ENCODE results near the gene PPP1R27. TPM values are rescaled to one million over a fixed set of nuclear protein-coding genes. Genes with fewer than 3 reads are reported as not detected.

Gene PPP1R27
- polyA plus RNA-seq, 3 donors: 0.17 to 0.26 TPM; not detected in 1

DNA sequence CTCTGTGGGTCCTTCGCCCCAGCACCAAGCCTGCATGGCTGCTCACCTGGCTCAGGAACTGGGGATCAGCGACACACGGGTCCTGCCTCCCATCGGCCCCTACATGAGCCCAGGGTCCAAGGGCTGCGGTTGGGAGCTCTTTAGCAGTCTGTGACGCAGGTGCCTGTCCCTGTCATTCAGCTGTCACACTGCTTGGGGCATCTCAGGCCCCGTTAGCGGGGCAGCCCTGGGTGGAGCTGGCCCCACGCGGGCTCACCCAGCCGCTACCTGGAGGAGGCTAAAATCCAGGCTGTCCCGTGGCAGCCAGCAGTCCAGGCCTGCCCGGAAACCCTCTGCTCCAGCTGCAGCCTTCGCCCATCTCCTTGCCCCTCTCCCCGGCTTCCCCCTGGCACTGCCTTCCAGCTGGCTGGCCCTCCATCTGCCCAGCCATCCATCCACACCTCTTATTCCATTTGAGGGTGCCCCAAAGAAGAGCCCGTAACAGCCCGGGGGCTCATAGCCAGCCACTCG is 27.6 kb downstream of the PPP1R27 start:
- DNase-seq (ENCODE audit: low read depth in 3 of 3, low spot score in 2 of 3): no peak

- DNase-seq (ENCODE audit: low read depth in 3 of 3, low spot score in 2 of 3): no peak
These were observed 28.2 kb downstream of the PPP1R27 start for GRCh38 chr17:81806461-81807209.

DNA sequence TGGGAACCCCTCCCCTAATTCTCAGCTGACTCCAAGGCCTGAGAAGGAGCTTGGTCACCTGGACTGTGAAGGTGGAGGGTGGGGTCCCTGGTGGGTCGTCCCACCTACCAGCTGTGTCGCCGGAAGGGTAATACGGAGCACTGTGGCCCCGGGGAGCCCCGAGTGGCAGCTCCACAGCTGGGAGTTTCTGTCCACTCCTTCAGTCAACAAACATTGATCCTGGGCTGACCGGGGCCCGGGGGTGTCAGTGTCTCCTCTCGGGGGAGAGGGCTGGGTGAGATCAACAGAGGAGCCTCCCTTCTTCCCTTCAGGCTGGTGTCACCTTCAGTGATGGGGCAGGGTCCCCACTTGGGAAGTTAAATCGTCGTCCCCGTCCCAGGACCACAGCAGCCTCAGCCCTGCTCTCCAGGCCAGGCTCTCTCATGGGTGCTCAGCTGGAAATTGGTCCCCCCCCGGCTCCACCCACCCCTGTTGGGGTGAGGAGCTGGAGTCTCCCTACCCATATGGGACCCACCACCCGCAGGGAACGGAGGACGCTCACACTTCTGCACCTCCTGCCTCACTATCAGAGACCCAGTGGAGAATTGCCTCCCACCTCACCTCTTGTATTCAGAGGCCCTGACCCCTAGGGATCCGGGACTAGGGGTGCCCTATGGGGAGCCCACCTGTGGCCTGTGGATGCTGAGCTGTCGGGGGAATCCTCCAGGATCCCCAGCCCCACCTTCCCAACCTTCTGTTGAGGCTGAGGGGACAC is 29.0 kb downstream of the PPP1R27 start:
- no peak for DNase-seq (ENCODE audit: low read depth in 3 of 3, low spot score in 2 of 3)

DNA sequence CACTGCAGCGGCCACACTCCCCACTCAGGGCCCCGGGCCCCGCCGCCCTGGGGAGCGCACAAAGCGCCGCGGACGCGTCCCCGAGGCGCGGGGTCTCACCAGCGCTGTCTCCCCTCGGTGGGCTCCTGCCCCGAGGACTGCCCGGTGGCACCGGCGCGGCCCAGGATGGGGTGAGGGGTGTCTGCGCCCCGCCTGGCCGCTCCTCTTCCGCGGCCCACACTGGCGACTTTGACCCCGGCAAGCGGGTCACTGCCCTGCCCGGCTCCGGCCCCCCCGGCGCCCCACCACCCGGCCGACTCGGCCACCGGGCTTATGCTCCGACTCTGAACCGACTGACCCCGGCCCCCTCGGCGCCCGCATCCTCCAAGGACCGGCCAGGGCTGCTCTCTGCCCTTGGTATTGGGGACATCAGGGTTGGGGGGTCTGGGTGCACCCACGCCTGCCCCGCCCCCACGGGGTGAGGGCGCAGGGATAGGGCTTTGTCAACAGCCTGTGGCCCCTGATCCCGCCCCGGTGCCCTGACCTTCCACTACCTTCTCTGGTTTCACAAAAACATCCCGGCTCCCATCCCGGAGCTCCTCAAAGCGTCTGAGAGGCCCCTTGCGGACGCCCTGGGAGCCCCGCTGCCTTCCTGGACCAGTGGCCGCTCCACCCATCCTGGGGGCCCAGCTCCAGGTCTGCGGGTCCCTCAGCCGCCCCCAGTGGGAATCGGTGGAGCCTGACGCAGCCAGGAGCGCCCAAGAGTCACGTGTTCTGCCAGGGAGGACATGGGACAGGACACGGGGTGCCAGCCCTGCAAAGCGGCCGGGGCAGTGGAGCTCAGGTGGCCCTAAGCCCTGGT is 30.1 kb downstream of the PPP1R27 start:
- no peak for DNase-seq (ENCODE audit: low read depth in 3 of 3, low spot score in 2 of 3)

GRCh38 chr17:81803728-81804558 is 30.9 kb downstream of the PPP1R27 start, which contains the start of gene GCGR:
Gene GCGR (plus strand): TSS chr17:81804150. CDS start chr17:81809019, 4,869 bp downstream.
- DNase-seq (ENCODE audit: low read depth in 3 of 3, low spot score in 2 of 3): no peak

- DNase-seq (ENCODE audit: low read depth in 3 of 3, low spot score in 2 of 3): no peak
These were observed 31.8 kb downstream of the PPP1R27 start for GRCh38 chr17:81802856-81803643.

DNA sequence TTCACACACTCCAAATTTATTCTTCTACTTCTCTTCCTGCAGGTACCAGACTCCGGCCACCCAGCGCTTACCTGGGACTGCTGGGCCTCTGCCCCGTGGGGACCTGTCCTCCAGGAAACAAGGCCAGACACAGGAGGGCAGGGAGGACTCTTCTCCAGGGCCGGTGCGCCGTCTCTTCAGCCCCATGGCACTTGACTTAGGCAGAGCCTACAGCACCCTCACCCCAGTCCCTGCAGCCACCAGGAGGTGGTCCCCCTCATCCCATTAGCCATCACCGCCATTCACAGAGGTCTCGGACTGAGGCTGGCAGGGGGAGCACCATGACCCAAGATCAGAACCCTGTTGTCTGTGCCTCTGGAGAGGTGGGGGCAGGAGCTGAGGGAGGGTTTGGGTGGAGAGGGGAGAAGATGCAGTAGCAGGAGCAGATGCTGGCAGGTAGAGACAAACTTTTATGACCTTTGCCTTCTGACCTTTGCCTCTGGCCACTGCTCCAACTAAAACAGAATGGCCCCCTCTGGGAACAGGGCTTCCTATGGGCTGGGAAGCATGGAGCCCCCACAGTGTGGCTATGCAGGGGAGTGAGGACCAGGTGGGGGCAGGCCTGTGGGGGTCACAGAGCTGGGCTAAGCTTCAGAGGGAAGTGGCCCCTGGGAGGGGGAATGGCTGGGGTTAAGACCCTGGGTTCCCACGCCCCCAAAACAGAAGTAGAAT is 32.6 kb downstream of the PPP1R27 start:
- no peak for DNase-seq (ENCODE audit: low read depth in 3 of 3, low spot score in 2 of 3)

- DNase-seq (ENCODE audit: low read depth in 3 of 3, low spot score in 2 of 3): no peak
These were observed 33.5 kb downstream of the PPP1R27 start for GRCh38 chr17:81801327-81801726.

DNA sequence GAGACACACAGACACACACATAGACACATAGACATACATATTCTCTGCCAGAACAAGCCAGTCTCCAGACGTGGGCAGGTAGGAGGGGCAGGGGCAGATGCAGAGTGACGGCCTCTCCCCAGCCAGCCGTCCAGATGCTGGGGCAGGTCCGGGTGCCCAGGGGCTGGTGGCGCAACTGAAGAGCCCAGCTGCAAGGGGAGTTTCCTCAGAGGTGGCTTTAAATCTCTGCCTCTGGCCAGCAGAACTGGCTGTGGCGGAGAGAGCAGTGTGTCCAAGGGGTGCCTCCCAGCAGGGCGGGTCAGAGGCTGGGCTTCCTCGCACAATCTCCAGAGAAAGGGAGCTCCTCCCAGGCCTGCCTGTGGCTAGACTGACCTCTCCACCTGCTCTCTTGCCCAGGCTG is 40.3 kb downstream of the PPP1R27 start:
- no peak for DNase-seq (ENCODE audit: low read depth in 3 of 3, low spot score in 2 of 3)

DNA sequence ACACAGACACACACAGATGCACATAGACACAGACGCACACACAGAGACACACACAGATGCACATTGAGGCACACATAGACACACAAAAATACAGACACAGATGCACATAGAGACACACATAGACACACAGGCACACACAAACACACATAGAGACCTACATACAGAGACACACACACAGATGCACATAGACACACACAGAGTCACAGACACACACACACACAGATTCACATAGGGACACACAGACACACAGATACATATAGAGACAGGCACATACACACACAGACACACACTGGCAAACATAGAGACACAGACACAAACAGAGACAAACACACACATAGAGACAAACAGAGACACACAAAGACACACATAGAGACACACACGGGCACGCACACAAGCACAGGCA is 40.8 kb downstream of the PPP1R27 start:
- no peak for DNase-seq (ENCODE audit: low read depth in 3 of 3, low spot score in 2 of 3)

DNA sequence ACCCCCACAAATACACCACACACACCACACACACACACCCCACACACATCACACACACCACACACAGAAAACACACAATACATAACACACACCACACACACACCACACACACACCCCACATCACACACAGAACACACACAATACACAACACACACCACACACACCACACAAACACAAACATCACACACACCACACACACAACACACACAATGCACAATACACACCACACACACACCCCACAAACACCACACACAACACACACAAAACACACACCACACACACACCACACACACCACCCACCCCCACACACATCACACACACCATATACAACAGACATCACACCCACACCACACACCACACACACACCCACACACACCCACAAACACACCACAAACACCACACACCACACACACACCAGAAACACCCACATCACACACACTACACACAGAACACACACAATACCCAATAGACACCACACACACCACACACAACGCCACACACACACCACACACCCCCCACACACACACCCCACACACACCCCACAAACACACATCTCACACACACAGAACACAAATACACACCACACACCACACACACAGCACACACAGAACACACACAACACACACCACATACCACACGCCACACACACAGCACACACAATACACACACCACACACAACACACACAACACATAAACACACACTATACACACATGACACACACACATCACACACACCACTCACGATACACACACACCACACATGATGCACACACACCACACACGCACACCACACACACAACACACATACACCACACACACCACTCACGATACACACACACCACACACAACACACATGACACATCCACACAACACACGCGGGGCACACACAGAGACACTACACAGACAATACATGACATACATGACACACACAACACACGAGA is 41.9 kb downstream of the PPP1R27 start:
- DNase-seq (ENCODE audit: low read depth in 3 of 3, low spot score in 2 of 3): no peak

Other genes starting within 250 kb of the PPP1R27 start
- 10 to 100 TPM; 51.7 to 55.7 (median 52.5) TPM for gene NPLOC4, start 197.9 kb downstream of the PPP1R27 start, polyA plus RNA-seq (ENCODE audit: insufficient read length in 3 of 3)
- gene TSPAN10, start 197.9 kb downstream of the PPP1R27 start, polyA plus RNA-seq (ENCODE audit: insufficient read length in 3 of 3): 1 to 10 TPM; 2.3 to 4.5 (median 2.3) TPM
- gene PDE6G, start 178.5 kb downstream of the PPP1R27 start, polyA plus RNA-seq (ENCODE audit: insufficient read length in 3 of 3): 10 to 100 TPM; 11.6 to 14.9 (median 12.7) TPM
- 10 to 100 TPM; 13.3 to 16.2 (median 14.9) TPM for gene OXLD1, start 168.4 kb downstream of the PPP1R27 start, polyA plus RNA-seq (ENCODE audit: insufficient read length in 3 of 3)
- 10 to 100 TPM; 11.4 to 12.3 (median 11.4) TPM for gene CCDC137, start 168.3 kb downstream of the PPP1R27 start, polyA plus RNA-seq (ENCODE audit: insufficient read length in 3 of 3)
- 10 to 100 TPM; 38.8 to 50.9 (median 44.0) TPM for gene ARL16, start 151.3 kb downstream of the PPP1R27 start, polyA plus RNA-seq (ENCODE audit: insufficient read length in 3 of 3)
- 10 to 100 TPM; 83.0 to 88.6 (median 86.7) TPM for gene HGS, start 151.0 kb downstream of the PPP1R27 start, polyA plus RNA-seq (ENCODE audit: insufficient read length in 3 of 3)
- gene MRPL12, start 131.7 kb downstream of the PPP1R27 start, polyA plus RNA-seq (ENCODE audit: insufficient read length in 3 of 3): 10 to 100 TPM; 38.3 to 44.0 (median 43.9) TPM
- 10 to 100 TPM; 10.7 to 13.9 (median 11.3) TPM for gene SLC25A10, start 122.8 kb downstream of the PPP1R27 start, polyA plus RNA-seq (ENCODE audit: insufficient read length in 3 of 3)
- gene GCGR, start 30.9 kb downstream of the PPP1R27 start, polyA plus RNA-seq (ENCODE audit: insufficient read length in 3 of 3): 1 to 10 TPM; 5.7 to 8.3 (median 7.6) TPM
- 10 to 100 TPM; 60.4 to 76.8 (median 65.9) TPM for gene MCRIP1, start 1.8 kb downstream of the PPP1R27 start, polyA plus RNA-seq (ENCODE audit: insufficient read length in 3 of 3)
- 100 to 1,000 TPM; 445 to 458 (median 450) TPM for gene P4HB, start 25.5 kb upstream of the PPP1R27 start, polyA plus RNA-seq (ENCODE audit: insufficient read length in 3 of 3)
- gene ARHGDIA, start 36.3 kb upstream of the PPP1R27 start, polyA plus RNA-seq (ENCODE audit: insufficient read length in 3 of 3): 100 to 1,000 TPM; 132 to 153 (median 145) TPM
- 10 to 100 TPM; 67.4 to 69.3 (median 68.9) TPM for gene ALYREF, start 56.5 kb upstream of the PPP1R27 start, polyA plus RNA-seq (ENCODE audit: insufficient read length in 3 of 3)
- 10 to 100 TPM; 58.0 to 86.9 (median 77.8) TPM for gene ANAPC11, start 56.7 kb upstream of the PPP1R27 start, polyA plus RNA-seq (ENCODE audit: insufficient read length in 3 of 3)
- 1 to 10 TPM in 2 of 3 donors, under 1 TPM in 1; 0.96 to 1.4 (median 1.1) TPM for gene NPB, start 67.2 kb upstream of the PPP1R27 start, polyA plus RNA-seq (ENCODE audit: insufficient read length in 3 of 3)
- 10 to 100 TPM; 45.8 to 49.9 (median 47.7) TPM for gene PCYT2, start 76.3 kb upstream of the PPP1R27 start, polyA plus RNA-seq (ENCODE audit: insufficient read length in 3 of 3)
- gene SIRT7, start 83.1 kb upstream of the PPP1R27 start, polyA plus RNA-seq (ENCODE audit: insufficient read length in 3 of 3): 10 to 100 TPM in 1 of 3 donors, 1 to 10 TPM in 2; 8.6 to 10.3 (median 10.0) TPM
- gene MAFG, start 92.7 kb upstream of the PPP1R27 start, polyA plus RNA-seq (ENCODE audit: insufficient read length in 3 of 3): 10 to 100 TPM; 10.4 to 12.3 (median 11.9) TPM
- 10 to 100 TPM; 21.5 to 24.1 (median 23.1) TPM for gene PYCR1, start 102.2 kb upstream of the PPP1R27 start, polyA plus RNA-seq (ENCODE audit: insufficient read length in 3 of 3)
- gene MYADML2, start 112.2 kb upstream of the PPP1R27 start, polyA plus RNA-seq (ENCODE audit: insufficient read length in 3 of 3): under 1 TPM in 2 of 3 donors, not detected in 1; 0.07 to 0.08 TPM
- 1 to 10 TPM; 1.3 to 2.1 (median 2.0) TPM for gene NOTUM, start 126.1 kb upstream of the PPP1R27 start, polyA plus RNA-seq (ENCODE audit: insufficient read length in 3 of 3)
- gene ASPSCR1, start 142.6 kb upstream of the PPP1R27 start, polyA plus RNA-seq (ENCODE audit: insufficient read length in 3 of 3): 10 to 100 TPM; 19.1 to 23.3 (median 19.8) TPM
- 10 to 100 TPM; 36.0 to 39.1 (median 38.3) TPM for gene CENPX, start 187.8 kb upstream of the PPP1R27 start, polyA plus RNA-seq (ENCODE audit: insufficient read length in 3 of 3)
- gene LRRC45, start 188.3 kb upstream of the PPP1R27 start, polyA plus RNA-seq (ENCODE audit: insufficient read length in 3 of 3): 10 to 100 TPM; 11.0 to 12.9 (median 11.9) TPM
- 1 to 10 TPM; 8.2 to 9.3 (median 8.2) TPM for gene RAC3, start 196.6 kb upstream of the PPP1R27 start, polyA plus RNA-seq (ENCODE audit: insufficient read length in 3 of 3)
- 10 to 100 TPM; 79.3 to 90.0 (median 89.4) TPM for gene DCXR, start 202.6 kb upstream of the PPP1R27 start, polyA plus RNA-seq (ENCODE audit: insufficient read length in 3 of 3)
- 10 to 100 TPM; 34.4 to 35.7 (median 34.4) TPM for gene RFNG, start 216.8 kb upstream of the PPP1R27 start, polyA plus RNA-seq (ENCODE audit: insufficient read length in 3 of 3)
- gene GPS1, start 216.8 kb upstream of the PPP1R27 start, polyA plus RNA-seq (ENCODE audit: insufficient read length in 3 of 3): 100 to 1,000 TPM in 2 of 3 donors, 10 to 100 TPM in 1; 96.7 to 104 (median 103) TPM
- 10 to 100 TPM; 61.6 to 70.0 (median 67.7) TPM for gene DUS1L, start 230.8 kb upstream of the PPP1R27 start, polyA plus RNA-seq (ENCODE audit: insufficient read length in 3 of 3)